ENCODE measurements around the gene SCN3B.

The SCN3B gene

DNA sequence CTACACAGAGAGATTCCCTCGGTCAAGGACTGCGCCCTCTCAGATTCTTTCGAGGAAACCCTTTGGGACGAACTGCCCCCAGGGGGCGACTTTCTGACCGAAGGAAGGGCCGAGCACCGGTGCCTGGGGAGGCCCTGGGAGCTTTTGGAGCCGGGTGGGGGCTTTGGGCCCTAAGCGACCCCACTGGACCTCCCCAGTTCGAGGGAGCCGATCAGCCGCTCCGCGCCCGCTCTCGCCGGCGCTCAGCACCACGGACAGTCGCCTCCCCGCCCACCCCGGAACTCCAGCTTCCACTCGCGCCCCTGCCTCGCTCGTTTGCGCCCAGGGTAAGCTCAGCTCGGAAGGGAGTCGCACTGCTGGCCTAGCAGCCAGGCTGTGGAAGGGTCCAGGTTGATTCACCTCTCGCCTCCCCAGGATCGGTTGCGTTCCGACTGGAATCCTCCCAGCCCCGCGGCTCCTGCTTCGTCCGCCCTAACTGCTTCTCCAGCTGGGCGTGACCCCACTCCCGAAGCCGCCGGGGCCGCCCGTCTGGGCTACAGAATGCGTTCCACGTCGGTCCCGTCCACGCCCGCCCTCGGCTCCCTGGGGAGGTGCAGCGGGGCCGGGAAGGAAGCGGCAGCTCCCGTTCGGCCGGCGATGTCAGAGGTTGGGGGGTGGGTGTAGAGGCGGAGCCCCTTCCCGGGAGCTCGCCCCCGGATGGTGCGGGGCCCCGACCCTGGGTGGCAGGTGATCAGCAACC is 428 bp downstream of the SCN3B start:
- peak; percentile 53 for DNase-seq (ENCODE audit: low read depth)

DNA sequence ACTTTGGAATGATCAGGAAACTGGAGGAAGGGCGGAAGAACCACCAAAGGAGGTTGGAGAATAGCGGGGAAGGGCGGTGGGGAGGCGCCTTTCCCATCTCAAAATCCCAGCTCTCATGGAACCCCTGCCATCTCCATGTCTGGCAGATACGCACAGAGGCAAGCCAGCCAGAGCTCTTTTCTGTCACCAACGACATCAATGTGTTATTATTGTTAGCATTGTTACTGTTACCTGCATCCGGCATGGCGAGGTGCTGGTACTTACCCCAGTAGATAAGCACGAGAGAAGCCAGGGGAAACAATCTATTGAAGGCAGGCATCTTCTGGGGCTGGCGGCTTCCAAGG is 969 bp downstream of the SCN3B start:
- DNase-seq (ENCODE audit: low read depth): no peak

DNA sequence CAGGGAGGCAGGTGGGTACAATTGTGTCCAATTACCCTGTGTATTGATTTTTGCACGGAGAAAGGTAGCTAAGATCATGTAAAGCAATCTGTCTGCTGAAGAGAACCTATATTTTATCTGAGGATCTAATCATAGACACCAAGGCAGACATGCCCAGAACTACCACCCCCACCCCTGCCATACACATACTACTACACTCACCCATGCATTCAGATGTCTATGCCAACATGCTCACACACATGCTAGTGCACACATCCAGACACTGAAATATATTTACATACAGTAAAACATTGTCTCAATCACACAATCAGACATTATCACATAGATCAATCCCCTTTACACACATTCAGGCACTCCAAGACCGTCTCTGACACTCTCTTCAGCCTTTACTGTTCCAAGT is 1.8 kb downstream of the SCN3B start:
- DNase-seq (ENCODE audit: low read depth): no peak

DNA sequence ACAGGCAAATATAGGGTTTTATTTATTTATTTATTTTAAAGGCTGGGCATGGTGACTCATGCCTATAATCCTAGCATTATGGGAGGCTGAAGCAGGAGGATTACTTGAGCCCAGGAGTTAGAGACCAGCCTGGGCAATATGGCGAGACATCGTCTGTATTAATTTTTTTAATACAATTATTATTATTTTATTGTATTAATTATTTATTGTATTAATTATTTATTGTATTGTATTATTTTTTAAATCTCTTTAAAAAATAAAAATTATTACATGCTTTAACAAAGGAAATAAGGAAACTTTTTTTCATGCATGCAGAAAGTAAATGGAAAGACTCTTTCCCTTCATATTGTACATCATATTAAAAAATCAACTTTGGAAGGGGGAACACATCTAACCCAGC is 3.5 kb downstream of the SCN3B start:
- DNase-seq (ENCODE audit: low read depth): no peak

DNA sequence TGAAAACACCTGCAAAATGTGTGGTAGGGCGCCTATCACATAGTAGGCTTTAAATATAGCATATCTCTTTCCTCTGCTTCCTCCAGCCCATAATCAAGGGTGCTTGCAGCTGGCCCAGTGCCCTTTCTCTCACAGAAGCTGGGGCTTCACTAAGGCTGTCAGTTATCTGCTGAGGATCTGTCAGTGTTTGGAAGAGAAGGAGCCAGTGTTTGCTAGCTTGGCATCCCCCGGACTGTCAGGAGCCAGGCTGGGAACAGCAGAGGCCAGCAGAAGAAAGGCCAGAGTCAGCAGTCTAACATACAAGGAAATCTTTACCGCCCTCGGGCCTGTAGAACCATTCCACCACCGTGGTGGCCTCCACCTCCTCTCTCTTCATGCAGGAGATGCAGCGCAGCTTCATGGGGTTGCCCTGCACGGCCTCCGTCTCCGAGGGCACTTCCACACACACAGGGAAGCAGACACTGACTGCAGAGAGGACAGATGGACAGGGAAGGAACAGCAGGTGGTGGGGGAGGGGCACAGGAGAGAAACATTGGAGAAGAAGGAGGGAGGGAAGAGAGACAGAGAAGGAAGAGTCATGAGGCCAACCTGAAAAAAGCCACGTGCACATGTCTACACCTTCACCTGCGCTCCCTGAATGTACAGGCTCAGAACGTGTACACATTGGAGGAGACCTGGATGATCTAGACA is 9.0 kb downstream of the SCN3B start:
- no peak for DNase-seq (ENCODE audit: low read depth)

DNA sequence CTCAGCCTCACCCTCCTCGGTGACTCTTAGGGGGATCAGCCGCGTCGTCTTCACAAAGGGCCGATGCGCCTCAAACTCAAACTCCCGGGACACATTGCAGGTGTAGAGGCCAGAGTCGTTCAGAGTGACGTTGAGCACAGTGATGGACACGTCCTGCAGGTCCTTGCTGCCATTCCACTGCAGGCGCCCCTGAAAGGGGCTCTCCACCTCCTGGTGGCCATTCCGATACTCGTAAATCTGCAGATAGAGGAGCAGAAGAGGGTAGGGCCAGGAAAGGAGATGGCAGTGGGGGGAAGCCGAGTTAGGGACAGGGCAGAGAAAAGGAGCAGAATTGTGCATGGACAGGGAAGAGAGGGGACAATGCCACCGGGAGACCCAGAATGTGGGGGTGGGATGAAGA is 12.0 kb downstream of the SCN3B start:
- no peak for DNase-seq (ENCODE audit: low read depth)

DNA sequence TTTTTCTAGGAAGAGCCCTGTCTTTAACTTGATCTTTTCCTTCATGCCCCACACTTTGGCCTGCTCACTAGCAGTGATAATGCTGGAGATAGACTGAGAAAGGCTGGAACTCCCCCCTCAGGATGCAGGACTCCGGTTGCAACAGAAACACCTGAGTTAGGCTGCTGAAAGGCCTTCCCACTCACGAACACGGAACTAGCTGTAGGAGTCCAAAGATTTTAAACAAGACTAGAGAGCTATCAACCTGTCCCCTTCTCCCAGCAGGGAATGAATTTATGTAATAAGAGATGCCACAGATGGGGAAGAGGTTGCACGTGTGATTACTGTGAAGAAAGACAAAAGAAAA is 13.0 kb downstream of the SCN3B start:
- DNase-seq (ENCODE audit: low read depth): no peak

DNA sequence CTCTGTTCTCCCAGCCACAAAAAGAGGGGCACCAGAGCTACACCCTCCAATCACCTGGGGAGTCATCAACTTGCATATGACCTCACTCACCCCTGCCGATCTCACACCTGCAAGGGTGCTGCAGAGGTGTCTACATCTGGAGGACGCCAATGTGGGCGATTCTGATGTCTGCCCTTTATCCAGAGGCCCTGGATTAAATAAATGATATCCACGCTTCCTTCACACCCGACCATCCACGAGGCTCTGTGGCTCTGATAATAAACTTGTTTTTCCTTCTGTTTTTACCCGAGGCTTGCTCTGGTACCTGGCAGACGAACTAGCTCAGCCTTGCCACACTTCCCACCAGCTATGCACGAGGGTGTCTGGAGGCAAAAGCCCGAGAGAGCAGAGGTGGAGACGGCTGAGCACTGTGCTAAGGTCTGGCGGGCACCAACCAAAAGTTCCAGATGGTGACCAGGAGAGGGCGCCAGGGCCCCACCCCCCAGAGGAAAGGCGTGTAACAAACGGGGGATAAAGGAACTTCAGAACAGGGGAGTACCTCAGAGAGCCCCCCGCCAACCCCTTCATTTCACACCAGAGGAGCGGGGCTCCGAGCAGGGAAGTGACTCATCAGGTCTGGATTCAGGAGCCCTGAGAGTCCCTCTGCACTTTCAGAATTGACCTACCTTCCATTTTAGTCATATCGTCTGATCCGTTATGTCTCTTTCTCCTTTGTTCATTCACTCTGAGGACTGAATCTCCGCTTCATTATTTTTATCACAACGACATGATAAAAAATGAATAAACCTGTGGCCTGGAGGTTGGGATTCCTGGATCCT is 13.5 kb downstream of the SCN3B start:
- peak; percentile 54 for DNase-seq (ENCODE audit: low read depth)

DNA sequence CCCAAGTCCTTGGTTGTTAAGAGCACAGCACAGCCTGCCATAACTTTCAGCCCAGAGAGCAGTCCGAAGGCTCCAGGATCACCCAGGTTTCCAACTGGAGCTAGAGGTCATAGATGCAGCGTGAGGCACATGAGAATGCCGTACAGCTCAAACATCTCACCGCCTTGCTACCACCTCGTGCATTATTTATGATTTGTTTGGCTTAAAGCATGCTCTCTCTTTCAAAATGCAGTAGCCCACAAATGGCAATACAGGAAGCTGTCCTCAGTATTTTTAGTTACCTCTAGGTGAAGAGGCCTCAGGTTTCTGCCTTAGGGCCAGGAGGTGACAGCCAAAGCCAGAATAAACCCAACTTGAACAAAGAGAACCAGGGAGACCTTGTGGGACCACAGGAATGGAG is 14.4 kb downstream of the SCN3B start:
- no peak for DNase-seq (ENCODE audit: low read depth)

DNA sequence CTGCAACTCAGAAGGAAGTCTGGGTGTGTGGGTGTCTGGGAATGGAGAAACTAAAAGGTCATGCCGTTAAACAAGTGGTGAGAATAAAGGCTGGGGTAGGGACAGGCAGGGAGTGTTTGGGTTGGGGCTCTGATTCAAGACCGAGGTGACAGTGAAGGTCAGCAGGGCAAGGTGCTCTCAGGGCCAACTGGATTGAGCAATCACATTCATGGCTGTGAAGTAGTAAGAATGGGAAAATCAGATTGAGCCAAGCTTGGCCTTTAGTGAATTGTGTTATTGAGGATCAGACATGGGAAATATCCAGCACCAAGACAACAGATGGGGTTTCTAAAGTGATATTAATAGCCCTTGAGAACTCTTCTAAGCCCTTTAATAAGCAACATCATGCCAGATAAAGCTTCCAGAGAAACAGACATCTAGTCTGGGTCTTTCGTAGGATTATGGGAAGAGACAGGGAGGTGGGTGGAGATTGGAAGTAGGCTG is 24.3 kb downstream of the SCN3B start:
- no peak for DNase-seq (ENCODE audit: low read depth)

DNA sequence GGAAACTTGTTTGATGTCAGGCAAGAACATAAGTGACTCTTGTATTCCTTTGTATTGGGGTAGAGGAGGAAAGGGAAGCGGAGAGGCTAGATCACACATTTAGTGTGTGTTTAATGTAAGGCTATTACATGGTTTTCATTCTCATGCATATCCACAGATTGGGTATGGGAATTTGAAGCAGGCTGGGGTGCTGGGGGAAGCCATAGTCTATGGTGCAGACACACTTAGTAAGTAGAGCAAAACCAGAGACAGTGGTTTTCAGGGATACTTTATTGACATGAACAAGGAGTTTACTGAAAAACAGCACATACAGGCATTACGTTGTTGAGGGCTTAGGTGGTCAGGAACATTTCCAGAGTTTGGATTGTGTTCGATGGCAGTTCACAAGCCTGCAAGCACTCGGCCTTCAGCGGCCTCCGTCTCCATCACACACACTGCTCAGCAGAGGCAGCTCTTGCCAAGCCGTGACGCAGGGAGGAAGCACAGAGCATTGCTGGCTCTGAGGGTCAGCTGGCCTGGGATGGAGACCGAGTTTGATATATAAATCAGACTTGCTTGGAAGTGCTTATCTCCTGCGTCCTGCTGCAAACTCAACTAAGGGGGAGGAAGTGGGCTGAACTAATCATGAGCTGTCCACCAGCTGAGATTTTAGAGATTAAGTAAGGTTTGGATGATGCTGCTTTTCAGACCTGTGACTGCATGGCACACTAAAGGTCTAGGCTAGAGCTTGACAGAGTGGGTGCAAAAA is 25.3 kb downstream of the SCN3B start:
- DNase-seq (ENCODE audit: low read depth): peak; percentile 49

DNA sequence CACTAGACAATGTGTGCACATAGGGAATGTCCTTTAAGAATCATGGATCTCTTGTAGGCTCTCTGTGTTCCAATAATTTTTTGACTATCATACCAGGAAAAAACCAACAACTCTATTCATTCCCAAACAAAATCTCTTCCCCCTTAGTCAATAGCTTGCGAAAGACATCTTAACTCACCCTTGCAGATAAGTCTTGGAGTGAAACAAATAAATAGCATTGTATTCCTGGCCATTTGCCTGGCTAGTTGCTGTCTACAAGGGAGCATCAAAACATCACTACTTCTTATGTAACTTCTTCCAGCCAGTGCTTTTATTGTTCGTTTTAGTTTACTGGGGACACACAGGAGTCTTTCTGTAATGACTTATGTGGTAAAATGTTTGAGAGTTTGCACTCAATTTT is 29.4 kb downstream of the SCN3B start:
- peak; percentile 5 for DNase-seq (ENCODE audit: low read depth)

DNA sequence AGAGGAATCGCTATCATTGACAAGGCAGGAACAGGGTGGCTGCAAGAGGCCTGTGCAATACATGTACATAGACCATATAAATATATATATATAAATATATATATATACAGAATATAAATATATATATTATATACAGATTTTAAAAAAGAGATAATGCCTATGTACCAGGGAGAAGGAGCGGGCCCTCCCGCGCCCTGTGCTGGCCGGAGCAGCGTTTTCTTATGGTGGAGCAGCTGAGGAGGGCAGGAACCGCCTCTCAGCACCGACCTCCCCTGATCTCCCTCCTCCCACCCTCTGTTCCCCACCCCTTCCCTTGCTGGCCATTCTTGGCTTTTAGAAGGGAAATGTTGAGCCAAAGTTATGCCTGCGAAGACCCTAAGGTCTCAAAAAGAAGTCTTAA is 31.8 kb downstream of the SCN3B start:
- DNase-seq (ENCODE audit: low read depth): no peak

DNA sequence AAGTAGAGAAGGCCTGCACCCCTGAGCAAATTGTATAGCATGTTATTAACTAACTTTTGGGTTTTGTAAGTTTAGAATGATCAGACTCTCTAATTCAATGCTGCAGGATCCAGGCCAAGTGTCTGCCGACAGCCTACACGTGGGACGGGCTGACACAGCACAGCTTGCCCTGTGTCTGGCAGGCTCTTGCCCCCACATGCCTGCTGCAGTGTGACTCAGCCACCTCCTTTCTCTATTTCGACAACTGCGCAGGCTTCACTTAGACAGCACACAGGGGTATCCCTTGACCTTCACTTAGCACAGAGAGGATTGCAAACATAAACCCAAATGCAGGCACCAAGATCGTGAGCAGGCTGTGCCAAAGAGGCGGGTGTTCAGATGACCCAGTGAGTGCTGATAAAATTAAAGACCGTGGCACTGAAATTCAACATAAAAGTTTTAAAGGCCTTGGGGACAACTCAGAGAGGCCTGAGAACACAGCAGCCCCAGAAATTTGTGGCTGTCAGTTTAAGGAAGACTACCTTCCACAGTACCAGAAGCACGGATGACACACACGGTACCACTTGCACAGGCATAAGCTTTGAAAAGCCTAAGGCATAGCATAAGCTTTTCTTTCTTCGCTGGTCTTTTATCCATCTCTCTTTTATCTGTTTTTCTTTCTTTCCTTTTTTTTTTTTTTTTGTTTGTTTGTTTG is 37.8 kb downstream of the SCN3B start:
- peak; percentile 62 for DNase-seq (ENCODE audit: low read depth)

DNA sequence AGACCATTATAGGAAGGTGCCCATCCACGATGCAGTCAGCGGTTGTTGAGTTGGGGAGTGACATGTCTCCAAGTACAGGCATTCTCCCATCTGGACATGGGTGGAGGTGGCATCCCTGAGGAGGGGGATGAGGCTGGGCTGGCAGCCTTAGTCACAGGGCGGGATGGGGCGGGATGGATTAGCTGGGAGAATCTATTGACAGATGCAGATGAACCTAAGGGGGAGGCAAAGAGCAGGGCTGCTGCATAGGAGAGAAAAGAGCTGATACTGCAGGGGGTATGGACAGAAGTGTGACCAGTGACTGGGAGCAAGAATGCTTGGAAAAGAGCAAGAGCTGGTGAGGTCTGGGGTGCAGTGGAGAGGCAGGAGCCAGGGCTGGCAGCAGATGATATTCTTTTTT is 42.7 kb downstream of the SCN3B start:
- no peak for DNase-seq (ENCODE audit: low read depth)

DNA sequence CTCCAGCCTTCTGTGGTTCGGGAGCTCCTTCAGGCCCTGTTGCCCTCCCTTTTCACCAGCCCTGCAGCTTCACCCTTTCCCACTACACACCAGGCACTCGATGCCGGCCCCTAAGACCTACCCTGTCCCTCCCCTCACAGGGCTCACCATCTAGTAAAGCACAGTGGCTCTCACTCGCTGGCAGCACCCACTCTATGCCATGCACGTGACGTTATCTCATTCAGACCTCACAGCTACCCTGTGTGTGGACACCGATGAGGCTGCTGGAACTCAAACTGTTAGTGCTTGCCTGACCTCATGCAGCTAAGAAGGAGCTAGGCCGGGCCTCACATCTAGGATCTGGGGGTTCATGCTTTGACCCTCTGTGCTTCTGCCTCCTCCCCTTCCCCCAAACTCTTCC is 45.5 kb downstream of the SCN3B start:
- DNase-seq (ENCODE audit: low read depth): no peak

DNA sequence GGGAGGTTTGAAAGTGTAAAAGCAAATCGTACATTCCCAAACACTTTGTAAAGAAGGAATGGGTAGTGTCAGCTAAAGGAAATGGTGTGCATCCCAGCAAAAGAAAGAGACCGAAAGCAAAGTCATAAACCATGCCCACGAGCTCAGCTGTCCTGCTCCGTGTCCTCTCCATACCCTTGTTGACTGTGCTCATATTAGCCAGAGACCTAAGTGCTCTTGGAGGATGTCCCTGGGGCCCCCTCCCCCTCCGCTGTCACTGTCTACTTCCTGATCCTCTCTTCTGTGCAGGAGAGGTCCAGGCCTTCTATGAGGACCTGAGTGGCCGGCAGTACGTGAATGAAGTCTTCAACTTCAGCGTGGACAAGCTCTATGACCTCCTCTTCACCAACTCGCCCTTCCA is 46.1 kb downstream of the SCN3B start:
- DNase-seq (ENCODE audit: low read depth): no peak

DNA sequence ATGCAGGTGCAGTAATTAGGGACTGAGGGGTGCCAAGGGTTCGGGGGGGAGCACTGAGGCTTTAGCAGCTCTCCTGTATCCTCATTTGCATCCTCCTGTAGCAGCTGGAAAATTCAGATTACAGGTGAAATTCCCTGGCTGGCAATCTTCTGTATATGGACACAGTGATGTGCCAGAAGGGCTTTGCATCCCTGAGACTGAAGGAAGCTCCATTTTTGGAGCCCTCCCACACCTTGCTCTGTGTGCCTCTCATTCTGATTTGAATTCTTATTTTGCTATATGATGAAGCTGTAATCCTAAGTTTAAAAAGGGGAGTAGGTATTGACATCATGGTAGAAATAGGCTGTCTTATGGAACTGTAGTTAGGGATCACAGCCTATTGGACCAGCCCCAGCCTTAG is 46.6 kb downstream of the SCN3B start:
- no peak for DNase-seq (ENCODE audit: low read depth)

DNA sequence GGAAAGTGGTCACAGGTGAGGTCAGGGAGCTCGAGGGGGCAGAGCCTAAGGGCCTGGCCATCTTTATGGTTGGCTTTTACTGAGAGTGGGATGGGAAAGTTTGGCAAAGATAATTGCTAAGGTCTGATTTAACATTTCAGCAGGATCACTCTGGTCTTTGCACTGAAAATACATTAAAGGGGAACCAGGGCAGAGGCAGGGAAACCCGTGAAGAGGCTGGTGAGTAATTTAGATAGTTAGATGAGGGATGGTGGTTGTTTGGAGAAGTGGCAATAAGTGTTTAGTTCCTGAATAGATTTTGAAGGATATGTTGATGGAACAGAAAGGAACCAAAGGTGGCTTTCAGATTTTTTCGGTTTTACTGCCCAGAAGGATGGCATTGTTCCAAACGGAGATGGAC is 50.8 kb downstream of the SCN3B start:
- no peak for DNase-seq (ENCODE audit: low read depth)

DNA sequence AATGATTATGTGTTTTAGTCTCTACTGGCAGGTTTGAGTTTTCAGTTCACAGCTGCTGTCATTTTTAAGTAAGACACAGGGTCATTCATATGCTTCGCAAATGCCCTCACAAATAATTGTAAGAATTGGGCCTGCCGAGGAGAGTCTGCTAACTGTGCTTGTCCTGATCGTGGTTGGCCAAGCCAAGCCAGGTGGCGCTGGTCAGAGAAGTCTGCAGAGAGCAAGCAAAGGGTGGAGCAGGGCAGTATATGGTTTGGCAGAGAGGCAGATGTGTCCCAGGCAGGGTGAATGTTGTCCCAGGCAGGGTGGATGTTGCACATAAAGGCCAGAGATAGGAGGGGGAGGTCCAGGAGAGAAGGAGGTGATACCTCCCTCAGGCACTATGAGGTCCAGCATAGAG is 52.7 kb downstream of the SCN3B start:
- no peak for DNase-seq (ENCODE audit: low read depth)

DNA sequence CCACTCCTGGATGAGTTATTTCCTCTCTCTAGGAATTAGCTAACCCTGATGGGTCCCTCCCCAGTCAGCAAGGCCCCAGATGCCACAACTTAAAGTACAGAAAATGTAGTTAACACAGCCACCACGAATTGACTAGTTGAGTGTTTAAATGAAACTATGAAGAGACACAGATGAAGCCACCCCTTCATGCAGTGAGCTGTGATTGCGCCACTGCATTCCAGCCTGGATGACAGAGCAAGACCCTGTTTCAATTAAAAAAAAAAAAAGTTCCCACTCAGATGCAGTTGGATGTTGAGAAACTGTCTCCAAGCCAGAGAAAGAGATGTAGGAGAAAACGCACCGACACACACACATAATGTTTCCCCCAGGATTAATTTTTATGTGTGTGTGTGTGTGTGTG is 53.3 kb downstream of the SCN3B start:
- peak; percentile 88 for DNase-seq (ENCODE audit: low read depth)

DNA sequence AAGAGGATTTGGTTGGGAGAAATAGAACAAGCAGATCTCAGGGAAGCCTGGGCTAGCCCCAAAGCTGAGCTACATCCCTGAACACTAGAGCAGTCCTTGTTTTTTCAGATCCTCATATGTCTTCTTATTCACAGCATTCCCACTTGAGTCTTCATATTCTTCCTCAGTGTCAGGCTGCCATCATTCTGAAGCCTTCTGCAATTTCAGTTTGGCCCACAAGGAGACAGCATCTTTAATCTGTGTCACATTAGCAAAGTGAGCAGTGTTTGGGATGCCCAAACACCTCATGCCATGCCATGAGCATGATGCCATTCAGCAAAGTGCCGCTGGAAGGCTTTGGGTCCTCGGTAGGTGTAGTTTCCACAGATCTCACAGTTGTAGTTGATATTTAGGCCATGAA is 56.6 kb downstream of the SCN3B start:
- no peak for DNase-seq (ENCODE audit: low read depth)

Data from EH (cell line).